GM18858 (cell line): ENCODE measurements around the gene STK24.
A peak's percentile ranks its signal among the peaks of the same experiment; 100 is the strongest.
"Not testable (repeated sequence)": the region's sequence is repeated elsewhere in the genome, so short reads cannot be mapped to it uniquely, and the experiment has no call there.

ENCODE experiments used
- ATAC-seq: cut with Tn5 transposase; IDR thresholded peaks from one replicate; pipeline ENCODE4 v1.9.1; 2021; ENCODE audit not compliant: unreplicated experiment

Gene STK24

DNA sequence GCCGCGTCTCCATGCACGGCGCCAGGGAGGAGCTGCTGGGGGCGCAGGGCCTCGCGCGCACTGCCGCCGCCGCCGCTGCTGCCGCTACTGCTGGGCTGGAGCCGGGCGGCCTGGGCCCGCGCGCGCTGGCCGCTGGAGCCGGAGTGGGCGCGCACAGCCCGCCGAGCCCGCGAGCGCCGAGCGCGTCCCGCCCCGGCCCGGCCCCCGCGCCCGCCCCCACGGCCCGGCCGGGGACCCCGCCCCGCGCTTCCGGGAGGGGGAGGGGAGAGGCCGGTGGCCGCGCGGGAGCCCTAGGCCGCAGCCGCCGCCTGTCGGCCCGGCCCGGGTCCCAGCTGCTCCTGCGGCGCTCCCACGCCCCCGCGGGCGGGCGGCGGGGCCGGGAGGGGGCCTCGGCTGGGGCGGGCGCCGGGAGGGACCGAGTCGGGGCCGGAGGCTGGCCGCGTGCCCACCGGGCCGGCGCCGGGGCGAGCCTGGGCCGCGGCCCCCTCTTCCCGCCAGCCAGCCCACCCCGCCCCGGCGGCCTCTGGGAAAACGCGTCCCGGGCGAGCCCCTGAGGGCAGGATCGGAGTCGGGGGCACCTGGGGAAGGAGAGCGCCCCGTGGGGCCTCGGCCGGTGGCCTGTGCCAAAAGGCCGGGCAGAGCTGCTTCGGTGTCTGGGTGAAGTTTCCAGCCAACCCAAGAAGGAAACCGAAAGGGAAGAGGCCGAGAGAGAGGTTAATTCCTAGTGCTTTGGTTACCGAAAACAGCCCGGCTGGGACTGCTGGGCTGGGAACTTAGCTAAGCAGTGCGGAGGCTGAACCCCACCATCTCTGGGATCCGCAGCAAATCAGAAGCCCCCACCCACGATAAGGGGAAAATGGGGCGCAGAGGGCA, at the start of gene STK24:
Gene STK24, minus strand, starts transcription at position 145 of the 873 bp plus-strand sequence. CDS start 321 bp downstream, outside the sequence.
- ATAC-seq: peak; percentile 42

- no peak for ATAC-seq
These were observed 49.5 kb upstream of the STK24 start for GRCh38 chr13:98626298-98626935.

DNA sequence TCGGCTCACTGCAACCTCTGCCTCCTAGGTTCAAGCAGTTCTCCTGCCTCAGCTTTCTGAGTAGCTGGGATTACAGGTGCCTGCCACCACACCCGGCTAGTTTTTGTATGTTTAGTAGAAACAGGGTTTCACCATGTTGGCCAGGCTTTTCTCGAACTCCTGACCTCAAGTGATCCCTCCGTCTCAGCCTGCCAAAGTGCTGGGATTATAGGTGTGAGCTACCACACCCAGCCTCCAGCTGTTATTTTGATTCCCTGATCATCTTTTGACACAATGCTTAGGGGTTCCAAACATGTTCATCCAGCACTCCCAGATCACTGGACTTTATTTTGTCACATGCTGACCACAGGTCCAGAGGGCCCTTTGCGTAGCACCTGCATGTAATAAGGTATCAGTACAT, 47.7 kb upstream of the STK24 start:
- ATAC-seq: not testable (repeated sequence)

GRCh38 chr13:98622931-98623331, 46.0 kb upstream of the STK24 start:
- ATAC-seq: no peak

DNA sequence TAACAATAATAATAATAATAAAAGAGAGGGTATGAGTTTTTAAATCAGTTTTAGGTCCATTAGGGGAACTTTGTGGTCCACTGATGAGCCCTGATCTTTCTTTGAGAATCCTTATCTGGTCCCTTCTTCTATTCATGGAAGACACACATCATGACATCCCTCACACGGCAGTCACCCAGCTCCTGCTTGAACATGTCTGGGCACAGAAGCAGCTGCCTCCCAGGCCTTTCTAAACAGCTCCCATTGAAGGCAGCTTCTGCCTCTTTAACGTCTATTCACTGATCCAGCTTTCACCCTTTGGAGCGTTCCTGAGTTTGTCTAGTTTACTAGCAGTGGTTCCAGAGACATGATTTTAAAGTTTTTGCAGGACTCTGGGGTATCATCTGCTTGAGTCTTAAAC, 42.6 kb upstream of the STK24 start:
- no peak for ATAC-seq

GRCh38 chr13:98615595-98615994, 38.7 kb upstream of the STK24 start:
- ATAC-seq: not testable (repeated sequence)

GRCh38 chr13:98613591-98613990, 36.7 kb upstream of the STK24 start:
- no peak for ATAC-seq

- ATAC-seq: no peak
These were observed 32.8 kb upstream of the STK24 start for GRCh38 chr13:98609756-98610155.

DNA sequence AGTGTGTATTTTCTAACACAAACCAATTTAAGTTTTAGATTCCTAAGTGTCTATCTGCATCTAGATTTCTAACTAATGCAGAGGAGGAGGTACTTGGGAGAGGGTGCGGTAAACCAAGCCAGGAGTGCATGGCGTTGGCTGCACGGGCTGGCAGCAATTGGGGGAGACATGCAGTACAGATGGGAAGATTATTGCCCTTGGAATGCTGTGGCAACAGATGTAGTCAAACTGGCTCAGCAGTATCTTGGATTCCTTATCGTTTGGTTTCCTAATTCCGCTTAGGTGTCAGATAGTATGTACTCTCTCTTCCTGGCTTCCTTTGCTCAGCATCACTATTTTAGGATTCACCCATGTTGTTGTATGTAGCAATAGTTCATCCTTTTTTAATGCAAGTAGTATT, 29.4 kb upstream of the STK24 start:
- ATAC-seq: no peak

GRCh38 chr13:98599502-98600328, 22.8 kb upstream of the STK24 start:
- ATAC-seq: no peak

GRCh38 chr13:98598043-98598442, 21.1 kb upstream of the STK24 start:
- ATAC-seq: no peak

GRCh38 chr13:98595134-98595533, 18.2 kb upstream of the STK24 start:
- no peak for ATAC-seq

- no peak for ATAC-seq
These were observed 15.4 kb upstream of the STK24 start for GRCh38 chr13:98592362-98592732.

DNA sequence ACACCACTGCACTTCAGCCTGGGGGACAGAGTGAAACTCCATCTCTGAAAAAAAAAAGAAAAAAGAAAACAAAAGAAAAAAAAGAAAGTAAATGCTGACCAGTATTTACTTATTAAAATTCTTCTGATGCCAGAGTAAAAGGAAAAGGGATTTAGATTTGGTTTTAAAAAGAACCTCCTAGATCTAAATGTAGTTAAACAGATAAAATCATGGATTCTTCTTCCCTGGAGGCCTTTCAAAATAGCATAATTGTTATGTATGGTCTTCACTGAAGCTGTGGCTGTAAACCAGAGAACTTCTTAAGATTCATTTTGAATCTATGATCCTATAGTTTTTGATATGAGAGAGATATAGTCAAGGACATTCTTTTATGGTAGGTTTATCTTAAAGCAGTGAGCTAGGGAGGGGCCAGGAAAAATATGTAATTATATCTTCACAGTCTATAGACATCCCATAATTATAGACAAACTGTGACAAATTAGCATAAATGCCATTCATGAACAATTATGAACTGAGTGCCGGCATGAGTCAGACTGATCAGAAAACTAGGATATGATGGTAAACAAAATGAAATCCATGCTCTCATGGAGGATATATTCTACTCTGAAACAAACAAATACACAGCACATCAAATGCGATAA, 14.9 kb upstream of the STK24 start:
- ATAC-seq: no peak

GRCh38 chr13:98590471-98590870, 13.6 kb upstream of the STK24 start:
- not testable (repeated sequence) for ATAC-seq

DNA sequence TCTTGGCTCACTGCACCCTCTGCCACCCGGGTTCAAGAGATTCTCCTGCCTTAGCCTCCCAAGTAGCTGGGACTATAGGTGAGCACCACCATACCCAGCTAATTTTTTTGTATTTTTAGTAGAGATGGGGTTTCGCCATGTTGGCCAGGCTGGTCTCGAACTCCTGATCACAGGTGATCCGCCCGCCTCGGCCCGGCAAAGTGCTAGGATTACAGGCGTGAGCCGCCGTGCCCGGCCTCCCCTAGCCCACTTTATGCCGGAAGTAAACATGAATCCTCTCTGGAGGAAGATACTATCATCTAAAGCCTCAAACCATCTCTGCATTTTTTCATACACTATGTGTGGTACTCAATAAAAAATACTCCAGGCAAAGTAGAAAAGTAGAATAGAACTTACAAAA, 12.6 kb upstream of the STK24 start:
- ATAC-seq: not testable (repeated sequence)

- no peak for ATAC-seq
These were observed 9.8 kb upstream of the STK24 start for GRCh38 chr13:98586400-98587345.

GRCh38 chr13:98585946-98586345, 9.0 kb upstream of the STK24 start:
- ATAC-seq: no peak

GRCh38 chr13:98585398-98585754, 8.5 kb upstream of the STK24 start:
- ATAC-seq: no peak
